GM10266 (cell line): Measurements from ENCODE around the gene RHCE.

Experiments used
- DNase-seq: peaks from one replicate; pipeline ENCODE4 v3.0.0; 2012; ENCODE audit errors: extremely low spot score
- CTCF ChIP-seq: IDR thresholded peaks from 2 replicates; pipeline ENCODE4 v1.5.1; 2012; ENCODE audit warnings: mild to moderate bottlenecking, low read depth; ENCODE audit not compliant: control insufficient read depth, insufficient read depth; ENCODE audit errors: missing control alignments

Gene RHCE

GRCh38 chr1:25432749-25433388, 12.2 kb upstream of the RHCE start:
- no peak for TF ChIP-seq CTCF
- no peak for DNase-seq

GRCh38 chr1:25431955-25432719, 11.5 kb upstream of the RHCE start:
- no peak for DNase-seq
- no peak for TF ChIP-seq CTCF

- no peak for TF ChIP-seq CTCF
- DNase-seq: no peak
Observed at GRCh38 chr1:25430967-25431881, 10.6 kb upstream of the RHCE start.

GRCh38 chr1:25430073-25430966, 9.7 kb upstream of the RHCE start, which contains the start of gene MACO1:
Gene MACO1 (plus strand): TSS chr1:25430897. CDS start chr1:25431099, 202 bp downstream.
- peak; percentile 99 for DNase-seq
- no peak for TF ChIP-seq CTCF

GRCh38 chr1:25428475-25429166, 8.0 kb upstream of the RHCE start:
- no peak for DNase-seq
- no peak for TF ChIP-seq CTCF

- TF ChIP-seq CTCF: no peak
- DNase-seq: no peak
Observed at GRCh38 chr1:25427696-25428095, 7.1 kb upstream of the RHCE start.
